Tibial nerve (tissue), 4 donors: ENCODE measurements around the gene LEP. TPM values are rescaled to one million over a fixed set of nuclear protein-coding genes. Genes with fewer than 3 reads are reported as not detected.

Experiments used
- DNase-seq, 2 donors: peaks; one replicate each; pipeline ENCODE4 v3.0.0-alpha.2; 2019; ENCODE audit warnings: low spot score in 2 of 2
- H3K27ac ChIP-seq, 4 donors: fragments of 200-600 bp; sonication (generic) in 3 of 4; one replicate each; pipeline ENCODE4 v1.5.1; 2017 to 2019; ENCODE audit warnings: mild to moderate bottlenecking in 1 of 4
- H3K27me3 ChIP-seq, 2 donors: fragments of 200-600 bp; sonication (generic) in 1 of 2; one replicate each; pipeline versions ENCODE4 v1.5.1 to v1.6.0; 2017 to 2019
- H3K36me3 ChIP-seq, 3 donors: fragments of 200-600 bp; sonication (generic); one replicate each; pipeline ENCODE4 v1.5.1; 2018 to 2019
- H3K4me1 ChIP-seq, 4 donors: fragments of 200-600 bp; sonication (generic) in 3 of 4; one replicate each; pipeline ENCODE4 v1.5.1; 2017 to 2019
- H3K4me3 ChIP-seq, 4 donors: fragments of 200-600 bp; sonication (generic) in 3 of 4; one replicate each; pipeline ENCODE4 v1.5.1; 2017 to 2019; ENCODE audit warnings: mild to moderate bottlenecking in 1 of 4, moderate library complexity in 1 of 4
- H3K9me3 ChIP-seq, 4 donors: fragments of 200-600 bp; sonication (generic) in 3 of 4; one replicate each; pipeline ENCODE4 v1.5.1; 2017 to 2019
- CTCF ChIP-seq, 5 experiments: fragments of 200-600 bp in 3 of 5; fragments of 450-650 bp in 2 of 5; sonication (generic) in 3 of 5; IDR thresholded peaks; one replicate each; pipeline ENCODE4 v1.5.1; 2016 to 2019; ENCODE audit warnings: antibody characterized with exemption in 5 of 5, mild to moderate bottlenecking in 3 of 5, moderate library complexity in 2 of 5
- EP300 ChIP-seq, 2 donors: sonication (generic); formaldehyde crosslinking; IDR thresholded peaks; one replicate each; pipeline ENCODE4 v1.6.1; 2017; ENCODE audit warnings: antibody characterized with exemption in 2 of 2, mild to moderate bottlenecking in 1 of 2
- POLR2A ChIP-seq, 2 donors: fragments of 450-650 bp; IDR thresholded peaks; one replicate each; pipeline ENCODE4 v1.6.1; 2017; ENCODE audit warnings: antibody characterized with exemption in 2 of 2, mild to moderate bottlenecking in 2 of 2, moderate library complexity in 2 of 2
- WGBS, 2 donors: methylation state at CpG; one replicate each; pipeline ENCODE4 v1.1.5; 2018; 5-methylcytosine and 5-hydroxymethylcytosine counted together
- total RNA-seq, 4 donors: library from RNA; depleted of rRNA; stranded (reverse); fragments of >200 nt; gene quantifications; one replicate each; pipeline ENCODE4 v1.1.0, GENCODE V29; 2016

The LEP gene
- total RNA-seq, 4 donors from 2014 or later: 15.9 to 70.7 (median 40.5) TPM

- Histone ChIP-seq H3K9me3 (no peaks in the 10 kb centered on the region), H3K36me3 (no peaks in the 10 kb centered on the region), H3K4me1 (peaks cover 0 to 13% (median 0%) of the 10 kb centered on the region in 4 donors), H3K4me3 (no peak overlapping the region), H3K27ac (no peak overlapping the region), H3K27me3 (peaks cover 0 to 24% of the 10 kb centered on the region in 2 donors)
- DNase-seq: no peak
- TF ChIP-seq POLR2A (IDR thresholded peaks at IDR 0.05) (no peak), EP300 (IDR thresholded peaks at IDR 0.05) (no peak), CTCF (IDR thresholded peaks at IDR 0.05) (no peak)
- 71 to 81% methylated on average over 3 of the region's 3 CpGs for WGBS, 2 donors
Measured at GRCh38 chr7:128263420-128263819, 22.3 kb downstream of the LEP start.

GRCh38 chr7:128264477-128264876 is 23.4 kb downstream of the LEP start:
- WGBS, 2 donors: 59 to 82% methylated on average over 2 of the region's 2 CpGs
- no peaks in the 10 kb centered on the region for H3K36me3 ChIP-seq
- H3K27me3 ChIP-seq: peaks cover 0 to 29% of the 10 kb centered on the region in 2 donors
- TF ChIP-seq CTCF (IDR thresholded peaks at IDR 0.05) (no peak), POLR2A (IDR thresholded peaks at IDR 0.05) (no peak), EP300 (IDR thresholded peaks at IDR 0.05) (no peak)
- no peak overlapping the region for H3K27ac ChIP-seq
- H3K4me3 ChIP-seq: no peak overlapping the region
- no peak for DNase-seq
- peaks cover 0 to 13% (median 0%) of the 10 kb centered on the region in 4 donors for H3K4me1 ChIP-seq
- H3K9me3 ChIP-seq: no peaks in the 10 kb centered on the region

- 95 to 97% methylated on average over 6 of the region's 6 CpGs for WGBS, 2 donors
- Histone ChIP-seq H3K4me1 (peaks cover 0 to 13% (median 0%) of the 10 kb centered on the region in 4 donors), H3K36me3 (no peaks in the 10 kb centered on the region), H3K9me3 (no peaks in the 10 kb centered on the region), H3K4me3 (no peak overlapping the region), H3K27ac (no peak overlapping the region), H3K27me3 (peaks cover 0 to 36% of the 10 kb centered on the region in 2 donors)
- DNase-seq: no peak
- TF ChIP-seq CTCF (IDR thresholded peaks at IDR 0.05): no peak
Measured at GRCh38 chr7:128265156-128265905, 24.3 kb downstream of the LEP start.

- TF ChIP-seq CTCF (IDR thresholded peaks at IDR 0.05) (no peak), EP300 (IDR thresholded peaks at IDR 0.05) (no peak), POLR2A (IDR thresholded peaks at IDR 0.05) (no peak)
- no peak overlapping the region for H3K27ac ChIP-seq
- no peak for DNase-seq
- H3K27me3 ChIP-seq: peaks cover 0 to 42% of the 10 kb centered on the region in 2 donors
- H3K36me3 ChIP-seq: no peaks in the 10 kb centered on the region
- no peak overlapping the region for H3K4me3 ChIP-seq
- H3K9me3 ChIP-seq: no peaks in the 10 kb centered on the region
- WGBS, 2 donors: 47 to 53% methylated on average over 5 of the region's 5 CpGs
- peaks cover 0 to 17% (median 0%) of the 10 kb centered on the region in 4 donors for H3K4me1 ChIP-seq
Measured at GRCh38 chr7:128265906-128266300, 24.8 kb downstream of the LEP start.

- TF ChIP-seq EP300 (IDR thresholded peaks at IDR 0.05) (no peak), CTCF (IDR thresholded peaks at IDR 0.05) (no peak), POLR2A (IDR thresholded peaks at IDR 0.05) (no peak)
- peaks cover 0 to 23% (median 1%) of the 10 kb centered on the region in 4 donors for H3K4me1 ChIP-seq
- peaks cover 0 to 48% of the 10 kb centered on the region in 2 donors for H3K27me3 ChIP-seq
- H3K36me3 ChIP-seq: no peaks in the 10 kb centered on the region
- H3K9me3 ChIP-seq: no peaks in the 10 kb centered on the region
- no peak overlapping the region for H3K4me3 ChIP-seq
- H3K27ac ChIP-seq: no peak overlapping the region
- no peak for DNase-seq
- 50 to 57% methylated on average over 1 of the region's 1 CpG for WGBS, 2 donors
Measured at GRCh38 chr7:128266529-128266882, 25.4 kb downstream of the LEP start.
